ENCODE results near the gene ZG16.

The ZG16 gene

GRCh38 chr16:29813644-29814562 is 35.8 kb downstream of the ZG16 start:
- no peak overlapping the region for H3K9ac ChIP-seq (ENCODE audit: low read depth in 1 of 2, low read length in 2 of 2)
- no peaks in the 10 kb centered on the region for H3K9me3 ChIP-seq (ENCODE audit: control insufficient read depth in 2 of 2, low read length in 2 of 2)
- peaks cover 54 to 66% of the 10 kb centered on the region in 2 donors for H3K4me1 ChIP-seq (ENCODE audit: control insufficient read depth in 2 of 2, insufficient read depth in 2 of 2, low read length in 2 of 2)
- no peaks in the 10 kb centered on the region for H3K27me3 ChIP-seq (ENCODE audit: control insufficient read depth in 2 of 2, insufficient read depth in 2 of 2, low read length in 2 of 2)
- no peak overlapping the region for H3K4me3 ChIP-seq (ENCODE audit: low read length in 2 of 2)
- H3K36me3 ChIP-seq (ENCODE audit: control insufficient read depth in 2 of 2, insufficient read depth in 2 of 2, low read length in 2 of 2) = peaks cover 12 to 15% of the 10 kb centered on the region in 2 donors
- no peak overlapping the region for H3K27ac ChIP-seq (ENCODE audit: low read depth in 2 of 2, low read length in 2 of 2)

GRCh38 chr16:29814592-29814991 is 36.5 kb downstream of the ZG16 start:
- Histone ChIP-seq H3K4me1 (ENCODE audit: control insufficient read depth in 2 of 2, insufficient read depth in 2 of 2, low read length in 2 of 2) (peaks cover 55 to 64% of the 10 kb centered on the region in 2 donors), H3K27ac (ENCODE audit: low read depth in 2 of 2, low read length in 2 of 2) (no peak overlapping the region), H3K9ac (ENCODE audit: low read depth in 1 of 2, low read length in 2 of 2) (peak overlapping the region in 1 of 2 donors; percentile 74), H3K36me3 (ENCODE audit: control insufficient read depth in 2 of 2, insufficient read depth in 2 of 2, low read length in 2 of 2) (peaks cover 6 to 13% of the 10 kb centered on the region in 2 donors), H3K4me3 (ENCODE audit: low read length in 2 of 2) (peak overlapping the region in 1 of 2 donors; percentile 88), H3K27me3 (ENCODE audit: control insufficient read depth in 2 of 2, insufficient read depth in 2 of 2, low read length in 2 of 2) (no peaks in the 10 kb centered on the region), H3K9me3 (ENCODE audit: control insufficient read depth in 2 of 2, low read length in 2 of 2) (no peaks in the 10 kb centered on the region)

- Histone ChIP-seq H3K36me3 (ENCODE audit: control insufficient read depth in 2 of 2, insufficient read depth in 2 of 2, low read length in 2 of 2) (peaks cover under 1 to 14% of the 10 kb centered on the region in 2 donors), H3K27ac (ENCODE audit: low read depth in 2 of 2, low read length in 2 of 2) (peak overlapping the region in 1 of 2 donors; percentile 95), H3K9ac (ENCODE audit: low read depth in 1 of 2, low read length in 2 of 2) (peak overlapping the region in 1 of 2 donors; percentile 74), H3K9me3 (ENCODE audit: control insufficient read depth in 2 of 2, low read length in 2 of 2) (no peaks in the 10 kb centered on the region), H3K4me1 (ENCODE audit: control insufficient read depth in 2 of 2, insufficient read depth in 2 of 2, low read length in 2 of 2) (peaks cover 55 to 63% of the 10 kb centered on the region in 2 donors), H3K27me3 (ENCODE audit: control insufficient read depth in 2 of 2, insufficient read depth in 2 of 2, low read length in 2 of 2) (no peaks in the 10 kb centered on the region), H3K4me3 (ENCODE audit: low read length in 2 of 2) (peak overlapping the region; percentile 88 to 89)
Observed at GRCh38 chr16:29815032-29815721, 37.1 kb downstream of the ZG16 start.

DNA sequence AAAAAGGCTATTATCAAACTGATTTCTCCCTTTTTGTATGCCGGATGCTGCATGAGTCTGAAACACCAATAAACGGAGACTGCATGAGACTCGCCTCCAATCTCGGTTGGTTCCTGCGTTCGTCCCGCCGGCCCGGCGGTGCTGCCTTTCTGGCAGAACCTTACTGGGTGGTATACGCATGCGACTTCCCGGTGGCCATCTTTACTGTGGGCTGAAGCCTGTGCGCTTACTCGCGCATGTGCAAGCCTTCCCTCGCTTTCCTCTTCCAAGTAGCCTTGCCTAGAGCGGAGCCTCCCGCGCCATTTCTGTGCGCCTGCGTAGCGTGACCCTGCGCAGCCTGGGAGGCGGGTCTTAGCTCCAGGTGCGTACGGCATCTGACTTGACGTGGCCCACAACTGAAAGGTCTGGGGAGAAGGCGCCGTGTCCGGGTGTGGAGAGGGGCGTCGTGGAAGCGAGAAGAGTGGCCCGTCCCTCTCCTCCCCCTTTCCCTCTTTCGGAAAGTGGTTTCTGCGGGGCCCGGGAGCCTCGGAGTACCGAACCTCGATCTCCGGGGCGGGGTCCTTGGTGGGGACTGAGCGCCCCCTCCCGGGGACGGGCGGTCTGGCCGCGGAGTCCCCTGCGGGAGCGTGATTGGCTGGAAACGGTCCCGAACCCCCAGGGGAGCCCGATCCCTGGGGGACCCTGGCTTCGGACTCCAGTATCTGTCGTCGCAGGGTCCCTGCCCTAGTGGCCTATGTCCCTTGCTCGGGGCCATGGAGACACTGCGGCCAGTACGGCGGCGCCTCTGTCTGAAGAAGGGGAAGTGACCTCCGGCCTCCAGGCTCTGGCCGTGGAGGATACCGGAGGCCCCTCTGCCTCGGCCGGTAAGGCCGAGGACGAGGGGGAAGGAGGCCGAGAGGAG is 38.0 kb downstream of the ZG16 start, which contains the start of gene PAGR1:
PAGR1 (plus strand) TSS at position 360 of the 901 bp plus-strand sequence; CDS start at position 734, 374 bp downstream.
- Histone ChIP-seq H3K4me3 (ENCODE audit: low read length in 2 of 2) (peak within 1 kb of the TSS; percentile 88 to 89), H3K4me1 (ENCODE audit: control insufficient read depth in 2 of 2, insufficient read depth in 2 of 2, low read length in 2 of 2) (peaks cover 46 to 55% of the 10 kb centered on the region in 2 donors)

GRCh38 chr16:29816694-29817441 is 38.8 kb downstream of the ZG16 start:
- H3K4me1 ChIP-seq (ENCODE audit: control insufficient read depth in 2 of 2, insufficient read depth in 2 of 2, low read length in 2 of 2) = peaks cover 46 to 54% of the 10 kb centered on the region in 2 donors
- H3K27ac ChIP-seq (ENCODE audit: low read depth in 2 of 2, low read length in 2 of 2) = peak overlapping the region; percentile 91 to 95
- H3K36me3 ChIP-seq (ENCODE audit: control insufficient read depth in 2 of 2, insufficient read depth in 2 of 2, low read length in 2 of 2) = peaks cover 0 to 12% of the 10 kb centered on the region in 2 donors
- H3K27me3 ChIP-seq (ENCODE audit: control insufficient read depth in 2 of 2, insufficient read depth in 2 of 2, low read length in 2 of 2) = no peaks in the 10 kb centered on the region
- no peaks in the 10 kb centered on the region for H3K9me3 ChIP-seq (ENCODE audit: control insufficient read depth in 2 of 2, low read length in 2 of 2)
- peak overlapping the region; percentile 88 to 89 for H3K4me3 ChIP-seq (ENCODE audit: low read length in 2 of 2)
- H3K9ac ChIP-seq (ENCODE audit: low read depth in 1 of 2, low read length in 2 of 2) = peak overlapping the region; percentile 74 to 96

More for the DNA sequence above, 38.0 kb downstream of the ZG16 start, which contains the start of gene PAGR1:
- H3K9me3 ChIP-seq (ENCODE audit: control insufficient read depth in 2 of 2, low read length in 2 of 2) = no peaks in the 10 kb centered on the region
- H3K36me3 ChIP-seq (ENCODE audit: control insufficient read depth in 2 of 2, insufficient read depth in 2 of 2, low read length in 2 of 2) = peaks cover 0 to 12% of the 10 kb centered on the region in 2 donors
- H3K9ac ChIP-seq (ENCODE audit: low read depth in 1 of 2, low read length in 2 of 2) = peak within 1 kb of the TSS; percentile 74 to 96
- no peaks in the 10 kb centered on the region for H3K27me3 ChIP-seq (ENCODE audit: control insufficient read depth in 2 of 2, insufficient read depth in 2 of 2, low read length in 2 of 2)
- peak within 1 kb of the TSS; percentile 91 to 95 for H3K27ac ChIP-seq (ENCODE audit: low read depth in 2 of 2, low read length in 2 of 2)

DNA sequence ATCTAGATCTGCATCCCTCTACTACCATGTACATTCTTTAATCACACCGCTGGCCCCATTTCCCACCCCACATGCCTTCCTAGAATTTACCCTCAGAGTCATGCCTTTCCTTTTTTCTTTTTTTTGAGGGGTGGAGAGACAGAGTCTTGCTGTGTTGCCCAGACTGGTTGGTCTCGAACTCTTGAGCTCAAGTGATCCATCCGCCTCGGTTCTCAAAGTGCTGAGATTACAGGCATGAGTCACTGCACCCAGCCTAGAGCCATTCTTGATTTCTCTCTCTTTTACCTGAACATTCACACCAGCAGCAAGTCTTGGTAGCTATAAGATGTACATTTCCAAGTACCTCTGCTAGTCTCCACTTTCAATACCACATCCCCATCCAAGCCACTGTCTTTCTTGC is 40.0 kb downstream of the ZG16 start:
- no peaks in the 10 kb centered on the region for H3K27me3 ChIP-seq (ENCODE audit: control insufficient read depth in 2 of 2, insufficient read depth in 2 of 2, low read length in 2 of 2)
- peak overlapping the region in 1 of 2 donors; percentile 9 for H3K9ac ChIP-seq (ENCODE audit: low read depth in 1 of 2, low read length in 2 of 2)
- no peaks in the 10 kb centered on the region for H3K9me3 ChIP-seq (ENCODE audit: control insufficient read depth in 2 of 2, low read length in 2 of 2)
- peaks cover 0 to 12% of the 10 kb centered on the region in 2 donors for H3K36me3 ChIP-seq (ENCODE audit: control insufficient read depth in 2 of 2, insufficient read depth in 2 of 2, low read length in 2 of 2)
- no peak overlapping the region for H3K27ac ChIP-seq (ENCODE audit: low read depth in 2 of 2, low read length in 2 of 2)
- peak overlapping the region in 1 of 2 donors; percentile 22 for H3K4me3 ChIP-seq (ENCODE audit: low read length in 2 of 2)
- H3K4me1 ChIP-seq (ENCODE audit: control insufficient read depth in 2 of 2, insufficient read depth in 2 of 2, low read length in 2 of 2) = peaks cover 48 to 58% of the 10 kb centered on the region in 2 donors

DNA sequence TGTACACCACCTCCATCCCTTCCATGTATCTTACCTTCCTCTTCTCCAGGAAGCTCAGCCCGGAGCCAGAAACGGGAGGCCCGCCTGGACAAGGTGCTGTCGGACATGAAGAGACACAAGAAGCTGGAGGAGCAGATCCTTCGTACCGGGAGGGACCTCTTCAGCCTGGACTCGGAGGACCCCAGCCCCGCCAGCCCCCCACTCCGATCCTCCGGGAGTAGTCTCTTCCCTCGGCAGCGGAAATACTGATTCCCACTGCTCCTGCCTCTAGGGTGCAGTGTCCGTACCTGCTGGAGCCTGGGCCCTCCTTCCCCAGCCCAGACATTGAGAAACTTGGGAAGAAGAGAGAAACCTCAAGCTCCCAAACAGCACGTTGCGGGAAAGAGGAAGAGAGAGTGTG is 41.5 kb downstream of the ZG16 start:
- Histone ChIP-seq H3K4me3 (ENCODE audit: low read length in 2 of 2) (peak overlapping the region; percentile 78 to 96), H3K9ac (ENCODE audit: low read depth in 1 of 2, low read length in 2 of 2) (peak overlapping the region; percentile 85 to 92), H3K27me3 (ENCODE audit: control insufficient read depth in 2 of 2, insufficient read depth in 2 of 2, low read length in 2 of 2) (no peaks in the 10 kb centered on the region)

GRCh38 chr16:29820271-29820701 is 42.2 kb downstream of the ZG16 start, which contains the start of gene MVP:
Gene MVP, plus strand, starts transcription at chr16:29820462. Its CDS starts 10,088 bp downstream, at chr16:29830550.
- H3K4me3 ChIP-seq (ENCODE audit: low read length in 2 of 2) = peak within 1 kb of the TSS; percentile 78 to 96
- H3K9ac ChIP-seq (ENCODE audit: low read depth in 1 of 2, low read length in 2 of 2) = peak within 1 kb of the TSS; percentile 85 to 92
- H3K9me3 ChIP-seq (ENCODE audit: control insufficient read depth in 2 of 2, low read length in 2 of 2) = no peaks in the 10 kb centered on the region
- H3K27me3 ChIP-seq (ENCODE audit: control insufficient read depth in 2 of 2, insufficient read depth in 2 of 2, low read length in 2 of 2) = no peaks in the 10 kb centered on the region
- H3K4me1 ChIP-seq (ENCODE audit: control insufficient read depth in 2 of 2, insufficient read depth in 2 of 2, low read length in 2 of 2) = peaks cover 60 to 62% of the 10 kb centered on the region in 2 donors
- H3K27ac ChIP-seq (ENCODE audit: low read depth in 2 of 2, low read length in 2 of 2) = peak within 1 kb of the TSS; percentile 96
- H3K36me3 ChIP-seq (ENCODE audit: control insufficient read depth in 2 of 2, insufficient read depth in 2 of 2, low read length in 2 of 2) = peaks cover 0 to 12% of the 10 kb centered on the region in 2 donors

More for the DNA sequence above, 41.5 kb downstream of the ZG16 start:
- Histone ChIP-seq H3K36me3 (ENCODE audit: control insufficient read depth in 2 of 2, insufficient read depth in 2 of 2, low read length in 2 of 2) (peaks cover 0 to 12% of the 10 kb centered on the region in 2 donors), H3K4me1 (ENCODE audit: control insufficient read depth in 2 of 2, insufficient read depth in 2 of 2, low read length in 2 of 2) (peaks cover 58 to 59% of the 10 kb centered on the region in 2 donors), H3K27ac (ENCODE audit: low read depth in 2 of 2, low read length in 2 of 2) (peak overlapping the region; percentile 96), H3K9me3 (ENCODE audit: control insufficient read depth in 2 of 2, low read length in 2 of 2) (no peaks in the 10 kb centered on the region)

Data from mucosa of rectum (tissue), 2 donors.